ENCODE measurements around the gene TRIM36. TPM values are rescaled to one million over a fixed set of nuclear protein-coding genes. Genes with fewer than 3 reads are reported as not detected.

The TRIM36 gene, protein sequence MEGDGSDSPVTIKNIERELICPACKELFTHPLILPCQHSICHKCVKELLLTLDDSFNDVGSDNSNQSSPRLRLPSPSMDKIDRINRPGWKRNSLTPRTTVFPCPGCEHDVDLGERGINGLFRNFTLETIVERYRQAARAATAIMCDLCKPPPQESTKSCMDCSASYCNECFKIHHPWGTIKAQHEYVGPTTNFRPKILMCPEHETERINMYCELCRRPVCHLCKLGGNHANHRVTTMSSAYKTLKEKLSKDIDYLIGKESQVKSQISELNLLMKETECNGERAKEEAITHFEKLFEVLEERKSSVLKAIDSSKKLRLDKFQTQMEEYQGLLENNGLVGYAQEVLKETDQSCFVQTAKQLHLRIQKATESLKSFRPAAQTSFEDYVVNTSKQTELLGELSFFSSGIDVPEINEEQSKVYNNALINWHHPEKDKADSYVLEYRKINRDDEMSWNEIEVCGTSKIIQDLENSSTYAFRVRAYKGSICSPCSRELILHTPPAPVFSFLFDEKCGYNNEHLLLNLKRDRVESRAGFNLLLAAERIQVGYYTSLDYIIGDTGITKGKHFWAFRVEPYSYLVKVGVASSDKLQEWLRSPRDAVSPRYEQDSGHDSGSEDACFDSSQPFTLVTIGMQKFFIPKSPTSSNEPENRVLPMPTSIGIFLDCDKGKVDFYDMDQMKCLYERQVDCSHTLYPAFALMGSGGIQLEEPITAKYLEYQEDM
- total RNA-seq (2022; extraction: Qiagen RNA extraction) = 1.9 to 2.4 TPM (median 2.1 TPM) in 5 replicates

GRCh38 chr5:115169487-115170133, at the start of gene TRIM36:
TRIM36 (minus strand) TSS chr5:115169908; CDS start chr5:115169634, 274 bp downstream.

Other genes starting within 250 kb of the TRIM36 start
- 18.2 to 26.0 TPM (median 20.0 TPM) in 5 replicates for gene PGGT1B, start 93.0 kb upstream of the TRIM36 start, total RNA-seq (2022; extraction: Qiagen RNA extraction)
- 6.6 to 11.6 TPM (median 7.7 TPM) in 5 replicates for gene CCDC112, start 126.7 kb upstream of the TRIM36 start, total RNA-seq (2022; extraction: Qiagen RNA extraction)